Epithelial cell of esophagus (primary cell): ENCODE results near the gene STMN3.

Experiments used
- DNase-seq: peaks from one replicate; pipeline ENCODE4 v3.0.0; 2010; ENCODE audit warnings: low read depth
- H3K4me3 ChIP-seq: 2 replicates; pipeline ENCODE4 v1.5.1; 2011; ENCODE audit warnings: mild to moderate bottlenecking, low read length, control low read depth
- CTCF ChIP-seq: IDR thresholded peaks from 2 replicates; pipeline ENCODE4 v1.5.1; 2011; ENCODE audit warnings: low read depth, mild to moderate bottlenecking, low read length, control low read depth, inconsistent platforms; ENCODE audit not compliant: insufficient read depth; ENCODE audit errors: missing control alignments

Gene STMN3

GRCh38 chr20:63686492-63687321 is 33.5 kb upstream of the STMN3 start:
- no peak for TF ChIP-seq CTCF
- H3K4me3 ChIP-seq, result no peak overlapping the region
- peak; percentile 64 for DNase-seq

GRCh38 chr20:63686094-63686491 is 32.9 kb upstream of the STMN3 start:
- no peak overlapping the region for H3K4me3 ChIP-seq
- TF ChIP-seq CTCF, result no peak
- no peak for DNase-seq

- no peak for TF ChIP-seq CTCF
- DNase-seq, result no peak
- no peak overlapping the region for H3K4me3 ChIP-seq
These were observed 32.2 kb upstream of the STMN3 start for GRCh38 chr20:63685269-63686026.

- no peak overlapping the region for H3K4me3 ChIP-seq
These were observed 29.3 kb upstream of the STMN3 start for GRCh38 chr20:63682384-63683139.

GRCh38 chr20:63681609-63682142 is 28.5 kb upstream of the STMN3 start:
- no peak for TF ChIP-seq CTCF
- H3K4me3 ChIP-seq, result no peak overlapping the region
- DNase-seq, result no peak

More at GRCh38 chr20:63682384-63683139, 29.3 kb upstream of the STMN3 start:
- TF ChIP-seq CTCF, result no peak
- DNase-seq, result peak; percentile 97

- H3K4me3 ChIP-seq, result no peak overlapping the region
- no peak for TF ChIP-seq CTCF
- no peak for DNase-seq
These were observed 27.8 kb upstream of the STMN3 start for GRCh38 chr20:63680857-63681608.
